OCI-LY7 (cell line): ENCODE measurements around the gene CPXM1. TPM values are rescaled to one million over a fixed set of nuclear protein-coding genes. Genes with fewer than 3 reads are reported as not detected.

Experiments used
- BruUV-seq: library from RNA; stranded (reverse); fragments of 400-500 nt; replicated peaks from 2 replicates; lab custom pipeline; 2021; lab: Mats Ljungman, UMichigan
- CTCF ChIA-PET: fragments of 300-600 bp; sonication (Branson Sonifier 250); formaldehyde crosslinking; loops from one replicate; lab custom pipeline; 2022; ENCODE audit warnings: antibody characterized with exemption; ENCODE audit not compliant: unreplicated experiment; lab: Charles Lee
- POLR2A ChIA-PET: fragments of 300-600 bp; sonication (Branson Sonifier 250); formaldehyde crosslinking; loops from one replicate; lab custom pipeline; 2022; ENCODE audit warnings: antibody characterized with exemption; lab: Charles Lee
- DNase-seq: peaks from one replicate; pipeline ENCODE4 v3.0.0-alpha.2; 2015; ENCODE audit warnings: low spot score
- H2AFZ ChIP-seq: fragments of 200-600 bp; sonication (generic), shearing (Covaris generic); 2 replicates; pipeline ENCODE4 v1.6.1; 2014; ENCODE audit warnings: mild to moderate bottlenecking, antibody characterized with exemption, low read length, moderate library complexity
- H3K27ac ChIP-seq: fragments of 200-600 bp; sonication (generic); 2 replicates; pipeline ENCODE4 v1.5.1; 2014; ENCODE audit warnings: mixed run types, low read depth, mild to moderate bottlenecking, moderate library complexity, low read length, inconsistent platforms; ENCODE audit not compliant: poor library complexity, severe bottlenecking
- H3K36me3 ChIP-seq: fragments of 200-600 bp; sonication (generic); 2 replicates; pipeline ENCODE4 v1.6.1; 2014; ENCODE audit warnings: mild to moderate bottlenecking, antibody characterized with exemption, low read length, moderate library complexity, mixed read lengths; ENCODE audit not compliant: insufficient read depth
- H3K4me1 ChIP-seq: fragments of 200-600 bp; sonication (generic); 2 replicates; pipeline ENCODE4 v1.5.1; 2014; ENCODE audit warnings: mild to moderate bottlenecking, low read length; ENCODE audit not compliant: insufficient read depth, poor library complexity, severe bottlenecking
- H3K4me2 ChIP-seq: fragments of 200-600 bp; sonication (generic); 2 replicates; pipeline ENCODE4 v1.6.1; 2014; ENCODE audit warnings: mild to moderate bottlenecking, low read length
- H3K4me3 ChIP-seq: fragments of 200-600 bp; sonication (generic); 2 replicates; pipeline ENCODE4 v1.5.1; 2014; ENCODE audit warnings: mild to moderate bottlenecking, low read depth, low read length; ENCODE audit not compliant: poor library complexity, severe bottlenecking
- H3K79me2 ChIP-seq: fragments of 200-600 bp; sonication (generic); 2 replicates; pipeline ENCODE4 v1.6.1; 2016; ENCODE audit warnings: low read depth, mild to moderate bottlenecking, low read length, moderate library complexity, mixed read lengths; ENCODE audit not compliant: insufficient read depth
- H3K9me2 ChIP-seq: fragments of 200-600 bp; sonication (generic); 2 replicates; pipeline ENCODE4 v1.6.1; 2016; ENCODE audit warnings: mild to moderate bottlenecking, low read length, mixed read lengths; ENCODE audit not compliant: insufficient read depth
- H3K9me3 ChIP-seq: fragments of 200-600 bp; sonication (generic); 2 replicates; pipeline ENCODE4 v1.6.1; 2014; ENCODE audit warnings: mild to moderate bottlenecking, mixed run types, low read length, mixed read lengths
- H4K20me1 ChIP-seq: fragments of 200-600 bp; sonication (generic); 2 replicates; pipeline ENCODE4 v1.6.1; 2014; ENCODE audit warnings: mild to moderate bottlenecking, antibody characterized with exemption, low read length, moderate library complexity, mixed read lengths; ENCODE audit not compliant: insufficient read depth
- CTCF ChIP-seq: fragments of 200-600 bp; sonication (generic); conservative IDR thresholded peaks from 2 replicates; pipeline ENCODE4 v1.5.1; 2014; ENCODE audit warnings: mild to moderate bottlenecking, antibody characterized with exemption, low read length, moderate library complexity, mixed read lengths
- EZH2phosphoT487 ChIP-seq: fragments of 200-600 bp; sonication (generic); IDR thresholded peaks from 2 replicates; pipeline ENCODE4 v1.6.1; 2018; ENCODE audit warnings: low read depth, borderline replicate concordance, mild to moderate bottlenecking, mixed run types, antibody characterized with exemption, low read length, moderate library complexity, mixed read lengths
- intact Hi-C: fragments of 100-400 bp; cut with micrococcal nuclease; formaldehyde crosslinking; loops from one replicate; pipeline ENCODE4 v1.10.0; 2022; ENCODE audit not compliant: unreplicated experiment
- total RNA-seq, 2 experiments: library from RNA; depleted of rRNA in 1 of 2; stranded (reverse); fragments of >200 nt in 1 of 2; shearing (Covaris generic) in 1 of 2; gene quantifications; 2 replicates each; pipeline ENCODE4 v1.2.3, GENCODE V29; 2014 to 2022

The CPXM1 gene
- total RNA-seq, 2 experiments from 2014 or later: not detected

- ChIA-PET CTCF (no interaction called here), POLR2A (interaction anchor here (0.6 kb wide), 1 partner anchor 35 kb away, joined by 3 read pairs; no protein-coding TSS in a partner anchor)
- H4K20me1 ChIP-seq: no peaks in the 10 kb centered on the region
- H3K4me2 ChIP-seq: no peak overlapping the region
- no TSS peak for BruUV-seq
- no peak overlapping the region for H3K4me3 ChIP-seq
- TF ChIP-seq CTCF (no peak), EZH2phosphoT487 (no peak)
- 0 out of 2 replicates have a peak, but pooled peaks cover 3% of the 10 kb centered on the region for H3K9me3 ChIP-seq
- DNase-seq: no peak
- H3K36me3 ChIP-seq: no peaks in the 10 kb centered on the region
- intact Hi-C loops: no loop called here
- H3K4me1 ChIP-seq: peaks cover 8% of the 10 kb centered on the region
- no peak overlapping the region for H2AFZ ChIP-seq
- no peaks in the 10 kb centered on the region for H3K9me2 ChIP-seq
- no peak overlapping the region for H3K27ac ChIP-seq
- no peaks in the 10 kb centered on the region for H3K79me2 ChIP-seq
These were observed 21.6 kb upstream of the CPXM1 start for GRCh38 chr20:2822073-2822472.

- TF ChIP-seq EZH2phosphoT487: no peak
- TF ChIP-seq CTCF: no peak
- H2AFZ ChIP-seq: no peak overlapping the region
- ChIA-PET CTCF (no interaction called here), POLR2A (interaction anchor here (0.6 kb wide), 1 partner anchor 36 kb away, joined by 3 read pairs; no protein-coding TSS in a partner anchor)
- DNase-seq: no peak
- intact Hi-C loops: no loop called here
- BruUV-seq: no TSS peak
- no peak overlapping the region for H3K4me2 ChIP-seq
- no peaks in the 10 kb centered on the region for H3K4me1 ChIP-seq
- no peaks in the 10 kb centered on the region for H4K20me1 ChIP-seq
- no peak overlapping the region for H3K27ac ChIP-seq
- no peaks in the 10 kb centered on the region for H3K9me2 ChIP-seq
- H3K9me3 ChIP-seq: no peaks in the 10 kb centered on the region
- H3K79me2 ChIP-seq: no peaks in the 10 kb centered on the region
- H3K36me3 ChIP-seq: no peaks in the 10 kb centered on the region
- H3K4me3 ChIP-seq: no peak overlapping the region
These were observed 20.8 kb upstream of the CPXM1 start for GRCh38 chr20:2820896-2821869.
